Bone marrow (tissue), 2 donors: Measurements from ENCODE around the gene ACVRL1.

Experiments used
- DNase-seq, 2 donors: peaks; one replicate each; lab custom pipeline; 2025; lab: John Stamatoyannopoulos, UW

ACVRL1 gene

GRCh38 chr12:51963477-51963876, 56.2 kb downstream of the ACVRL1 start:
- DNase-seq, result no peak

GRCh38 chr12:51969643-51970042, 62.3 kb downstream of the ACVRL1 start:
- no peak for DNase-seq

GRCh38 chr12:51970904-51971646, 63.8 kb downstream of the ACVRL1 start:
- no peak for DNase-seq

DNA sequence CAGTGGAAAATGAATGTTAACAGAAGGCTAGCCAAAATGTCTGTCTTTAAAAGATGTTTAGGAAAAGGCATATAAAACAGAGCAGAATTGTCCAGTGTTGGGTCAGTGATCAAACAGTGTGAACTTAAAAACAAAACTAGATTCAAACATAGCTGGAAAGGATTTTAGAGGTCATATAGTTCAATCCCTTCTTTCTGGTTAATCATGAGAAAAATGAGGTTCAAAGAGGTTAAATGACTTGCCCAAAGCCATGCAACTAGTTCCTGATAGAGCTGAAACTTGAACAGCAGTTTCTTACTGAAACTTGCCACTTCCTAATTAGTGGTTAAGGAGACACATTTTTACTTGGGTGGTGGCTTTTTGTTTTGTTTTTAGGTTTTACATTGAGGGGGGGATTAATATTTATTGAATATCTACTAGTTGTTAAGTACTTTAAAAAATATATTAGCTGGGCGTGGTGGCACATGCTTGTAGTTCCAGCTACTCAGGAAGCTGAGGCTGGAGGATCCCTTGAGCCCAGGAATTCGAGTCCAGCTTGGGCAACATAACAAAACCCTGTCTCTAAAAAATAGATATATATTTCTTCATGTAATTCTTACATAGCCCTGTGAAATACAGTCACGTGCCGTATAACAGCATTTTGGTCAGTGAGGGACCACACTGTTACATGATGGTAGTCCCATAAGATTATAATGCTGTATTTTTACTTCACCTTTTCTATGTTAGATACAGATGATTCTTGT, 64.5 kb downstream of the ACVRL1 start:
- no peak for DNase-seq

- no peak for DNase-seq
Measured at GRCh38 chr12:51972422-51972812, 65.1 kb downstream of the ACVRL1 start.

GRCh38 chr12:51972849-51973273, 65.6 kb downstream of the ACVRL1 start:
- peak; percentile 32 to 80 for DNase-seq
